Nephron (organoid): ENCODE measurements around the gene ALLC.

Source experiments
- H3K27ac Mint-ChIP-seq, 3 experiments: 2 replicates each; pipeline ENCODE4 v1.8.0; 2020; ENCODE audit warnings: mixed read lengths in 3 of 3, mild to moderate bottlenecking in 2 of 3, moderate library complexity in 1 of 3
- H3K27me3 Mint-ChIP-seq: 2 replicates; pipeline ENCODE4 v1.8.0; 2021; ENCODE audit warnings: low read depth, mild to moderate bottlenecking, moderate library complexity, mixed read lengths
- H3K36me3 Mint-ChIP-seq: 2 replicates; pipeline ENCODE4 v1.8.0; 2020; ENCODE audit warnings: low read depth, mixed read lengths
- H3K4me1 Mint-ChIP-seq: 2 replicates; pipeline ENCODE4 v1.8.0; 2020; ENCODE audit warnings: mixed read lengths
- H3K4me3 Mint-ChIP-seq, 3 experiments: 2 replicates each; pipeline ENCODE4 v1.8.0; 2020; ENCODE audit warnings: mild to moderate bottlenecking in 3 of 3, mixed read lengths in 3 of 3, moderate library complexity in 2 of 3
- H3K9me3 Mint-ChIP-seq: 2 replicates; pipeline ENCODE4 v1.8.0; 2020; ENCODE audit warnings: mixed read lengths
- CTCF ChIP-seq, 3 experiments: fragments of 200-600 bp; sonication (generic); IDR thresholded peaks; one replicate each; pipeline ENCODE4 v1.5.0; 2021; ENCODE audit warnings: antibody characterized with exemption in 3 of 3; ENCODE audit not compliant: unreplicated experiment in 3 of 3

Gene ALLC

GRCh38 chr2:3747032-3747654 is 89.1 kb downstream of the ALLC start:
- TF ChIP-seq CTCF (IDR thresholded peaks at IDR 0.05; ENCODE audit: unreplicated experiment in 3 of 3), result no peak
- Mint-ChIP-seq H3K4me1 (no peaks in the 10 kb centered on the region), H3K27ac (no peak overlapping the region), H3K36me3 (no peaks in the 10 kb centered on the region), H3K9me3 (peaks cover 6% of the 10 kb centered on the region), H3K4me3 (no peak overlapping the region), H3K27me3 (peaks cover 23% of the 10 kb centered on the region)

DNA sequence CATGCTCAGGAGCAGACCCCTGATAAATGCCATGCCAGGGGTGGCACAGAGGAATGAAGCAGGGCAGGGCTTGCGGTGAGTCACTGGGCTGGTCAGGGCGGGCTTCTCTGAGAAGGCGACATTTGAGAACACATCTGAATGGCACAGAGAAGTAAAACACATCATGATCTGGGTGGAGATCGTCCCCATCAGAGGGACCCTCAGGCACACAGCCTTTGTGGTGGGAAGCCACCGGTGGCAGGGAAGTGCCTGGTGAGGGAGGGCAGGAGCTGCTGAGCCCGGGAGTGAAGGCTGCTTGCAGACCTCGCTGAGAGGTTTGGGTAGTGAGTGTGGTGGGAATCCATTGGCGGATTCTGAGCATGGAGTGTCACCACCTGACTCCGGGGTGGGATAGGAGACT is 89.8 kb downstream of the ALLC start:
- Mint-ChIP-seq H3K4me1 (no peaks in the 10 kb centered on the region), H3K9me3 (peaks cover 6% of the 10 kb centered on the region), H3K27me3 (peaks cover 20% of the 10 kb centered on the region), H3K4me3 (no peak overlapping the region), H3K36me3 (no peaks in the 10 kb centered on the region), H3K27ac (no peak overlapping the region)
- TF ChIP-seq CTCF (IDR thresholded peaks at IDR 0.05; ENCODE audit: unreplicated experiment in 3 of 3), result no peak

DNA sequence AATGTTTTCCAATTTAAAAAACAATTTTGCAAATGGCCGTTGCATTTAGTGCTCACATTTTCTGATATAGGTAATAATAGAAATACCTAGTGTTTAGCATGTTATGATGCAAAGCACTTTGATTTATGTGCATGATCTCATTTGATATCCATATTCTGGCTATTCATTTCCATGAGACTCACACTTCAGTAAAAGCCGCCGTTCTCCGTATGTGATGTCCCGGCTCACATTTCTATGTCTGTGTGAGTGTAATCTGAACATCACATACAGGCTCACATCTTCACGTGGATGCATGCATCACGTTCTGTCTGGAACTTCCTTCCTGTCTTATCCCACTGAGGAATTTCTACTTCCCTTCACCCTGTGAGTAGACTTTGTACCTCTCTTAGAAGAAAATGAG is 91.2 kb downstream of the ALLC start:
- Mint-ChIP-seq H3K4me3 (no peak overlapping the region), H3K27ac (no peak overlapping the region), H3K27me3 (peaks cover 19% of the 10 kb centered on the region), H3K9me3 (peaks cover 3% of the 10 kb centered on the region), H3K4me1 (no peaks in the 10 kb centered on the region), H3K36me3 (no peaks in the 10 kb centered on the region)
- TF ChIP-seq CTCF (IDR thresholded peaks at IDR 0.05; ENCODE audit: unreplicated experiment in 3 of 3), result no peak

GRCh38 chr2:3751251-3751650 is 93.3 kb downstream of the ALLC start:
- H3K27ac Mint-ChIP-seq, result no peak overlapping the region

GRCh38 chr2:3751806-3752205 is 93.8 kb downstream of the ALLC start:
- Mint-ChIP-seq H3K27me3 (peaks cover 21% of the 10 kb centered on the region), H3K36me3 (no peaks in the 10 kb centered on the region), H3K27ac (peak overlapping the region in 1 of 3 experiments; percentile 57), H3K9me3 (no peaks in the 10 kb centered on the region), H3K4me1 (no peaks in the 10 kb centered on the region), H3K4me3 (no peak overlapping the region)
- no peak for TF ChIP-seq CTCF (IDR thresholded peaks at IDR 0.05; ENCODE audit: unreplicated experiment in 3 of 3)

More at GRCh38 chr2:3751251-3751650, 93.3 kb downstream of the ALLC start:
- TF ChIP-seq CTCF (IDR thresholded peaks at IDR 0.05; ENCODE audit: unreplicated experiment in 3 of 3), result no peak
- no peaks in the 10 kb centered on the region for H3K9me3 Mint-ChIP-seq
- H3K36me3 Mint-ChIP-seq, result no peaks in the 10 kb centered on the region
- H3K27me3 Mint-ChIP-seq, result peaks cover 22% of the 10 kb centered on the region
- H3K4me1 Mint-ChIP-seq, result no peaks in the 10 kb centered on the region
- H3K4me3 Mint-ChIP-seq, result no peak overlapping the region
